ENCODE results near the gene SZRD1. TPM values are rescaled to one million over a fixed set of nuclear protein-coding genes. Genes with fewer than 3 reads are reported as not detected.

The SZRD1 gene
- total RNA-seq, 2 experiments from 2014 or later, result 115 to 120 TPM

DNA sequence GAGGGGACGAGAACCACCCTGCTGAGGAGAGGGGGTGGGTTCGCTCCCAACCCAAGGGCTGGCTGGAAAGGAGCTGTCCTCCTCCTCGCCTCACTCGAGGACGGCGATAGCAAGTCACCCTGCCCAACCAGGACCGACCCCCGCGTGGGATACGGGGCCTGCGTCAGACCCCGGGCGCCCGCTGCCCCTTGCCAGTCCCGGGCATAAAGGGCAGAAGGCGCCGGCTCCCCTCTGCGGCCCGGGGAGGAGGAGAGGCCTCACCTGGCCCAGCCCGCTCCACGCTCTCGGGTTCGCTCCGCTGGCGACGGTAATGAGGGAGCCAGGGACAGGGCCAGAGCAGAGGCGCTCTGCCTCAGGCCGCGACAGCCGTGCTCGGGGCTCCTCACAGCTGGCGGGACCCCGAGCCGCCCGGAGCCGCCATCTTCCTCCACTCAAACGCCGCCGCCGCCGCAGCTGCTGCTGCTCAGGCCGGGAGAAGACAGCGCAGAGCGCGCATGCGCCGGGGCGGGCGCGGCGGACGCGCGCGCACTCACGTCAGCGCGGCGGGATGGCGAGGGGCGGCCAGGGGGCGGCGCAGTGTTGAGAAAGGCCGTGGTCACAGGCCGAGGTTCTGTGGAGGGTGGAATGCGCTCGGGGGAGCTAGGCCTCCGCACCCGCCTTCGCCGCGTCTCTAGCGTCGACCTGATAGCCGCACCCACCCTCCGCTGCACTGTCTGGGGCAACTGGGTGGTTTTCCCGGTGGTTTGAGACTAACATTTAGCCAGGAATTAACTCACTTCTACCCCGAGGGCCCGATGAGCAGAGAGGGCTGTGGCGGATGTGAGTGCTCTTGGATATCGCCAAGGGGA is 14.8 kb upstream of the SZRD1 start, which contains the start of gene FBXO42:
Gene FBXO42 (minus strand): TSS at position 487 of the 848 bp plus-strand sequence. CDS start 37,062 bp downstream, outside the sequence.
- H3K27ac ChIP-seq (ENCODE audit: low read depth in 1 of 2, low read length in 2 of 2), result peak within 1 kb of the TSS; percentile 83 to 89
- Mint-ChIP-seq H3K4me1 (ENCODE audit: low read depth) (peaks cover 34% of the 10 kb centered on the region), H3K27me3 (no peaks in the 10 kb centered on the region), H3K36me3 (ENCODE audit: low read depth) (peaks cover 9% of the 10 kb centered on the region), H3K9me3 (no peaks in the 10 kb centered on the region), H3K27ac (peak within 1 kb of the TSS; percentile 93), H3K4me3 (peak within 1 kb of the TSS; percentile 97)
- DNase-seq (peak; percentile 82 to 98 (median 91)), ATAC-seq (ENCODE audit: poor library complexity) (peak; percentile 90)
- no peaks in the 10 kb centered on the region for H3K36me3 ChIP-seq (ENCODE audit: insufficient read depth, low read length)
- CTCF ChIA-PET, result interaction anchor here (0.6 to 3.8 kb wide), 9 partner anchors 12 to 526 kb away, joined by 3 to 51 read pairs (median 4); partner anchors contain the start of gene NECAP2
- intact Hi-C loops (cut with DNase I, micrococcal nuclease), result loop anchor here (1.0 to 5.0 kb wide), 7 partner anchors 11 to 825 kb away; partner anchors contain the start of genes DNAJC16 (in 1 of the 2), NECAP2 (in 1 of the 2), SPEN (in 1 of the 2) and SZRD1 (in 1 of the 2)
- H3K4me1 ChIP-seq (ENCODE audit: insufficient read depth, low read length), result peaks cover 30% of the 10 kb centered on the region
- no peaks in the 10 kb centered on the region for H3K27me3 ChIP-seq (ENCODE audit: control insufficient read depth in 1 of 2, insufficient read depth in 2 of 2, low read length in 2 of 2)
- TF ChIP-seq, protein P1, sequence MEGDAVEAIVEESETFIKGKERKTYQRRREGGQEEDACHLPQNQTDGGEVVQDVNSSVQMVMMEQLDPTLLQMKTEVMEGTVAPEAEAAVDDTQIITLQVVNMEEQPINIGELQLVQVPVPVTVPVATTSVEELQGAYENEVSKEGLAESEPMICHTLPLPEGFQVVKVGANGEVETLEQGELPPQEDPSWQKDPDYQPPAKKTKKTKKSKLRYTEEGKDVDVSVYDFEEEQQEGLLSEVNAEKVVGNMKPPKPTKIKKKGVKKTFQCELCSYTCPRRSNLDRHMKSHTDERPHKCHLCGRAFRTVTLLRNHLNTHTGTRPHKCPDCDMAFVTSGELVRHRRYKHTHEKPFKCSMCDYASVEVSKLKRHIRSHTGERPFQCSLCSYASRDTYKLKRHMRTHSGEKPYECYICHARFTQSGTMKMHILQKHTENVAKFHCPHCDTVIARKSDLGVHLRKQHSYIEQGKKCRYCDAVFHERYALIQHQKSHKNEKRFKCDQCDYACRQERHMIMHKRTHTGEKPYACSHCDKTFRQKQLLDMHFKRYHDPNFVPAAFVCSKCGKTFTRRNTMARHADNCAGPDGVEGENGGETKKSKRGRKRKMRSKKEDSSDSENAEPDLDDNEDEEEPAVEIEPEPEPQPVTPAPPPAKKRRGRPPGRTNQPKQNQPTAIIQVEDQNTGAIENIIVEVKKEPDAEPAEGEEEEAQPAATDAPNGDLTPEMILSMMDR (IDR thresholded peaks at IDR 0.05), result peak; percentile 52
- POLR2A ChIA-PET, result interaction anchor here (0.6 to 3.0 kb wide), 13 partner anchors 11 to 553 kb away, joined by 3 to 37 read pairs (median 4); partner anchors contain the start of genes NECAP2, SPEN and SZRD1
- H3K4me3 ChIP-seq (ENCODE audit: low read length), result peak within 1 kb of the TSS; percentile 97
- H3K9me3 ChIP-seq (ENCODE audit: control insufficient read depth in 1 of 2, insufficient read depth in 1 of 2, low read length in 2 of 2), result no peaks in the 10 kb centered on the region

DNA sequence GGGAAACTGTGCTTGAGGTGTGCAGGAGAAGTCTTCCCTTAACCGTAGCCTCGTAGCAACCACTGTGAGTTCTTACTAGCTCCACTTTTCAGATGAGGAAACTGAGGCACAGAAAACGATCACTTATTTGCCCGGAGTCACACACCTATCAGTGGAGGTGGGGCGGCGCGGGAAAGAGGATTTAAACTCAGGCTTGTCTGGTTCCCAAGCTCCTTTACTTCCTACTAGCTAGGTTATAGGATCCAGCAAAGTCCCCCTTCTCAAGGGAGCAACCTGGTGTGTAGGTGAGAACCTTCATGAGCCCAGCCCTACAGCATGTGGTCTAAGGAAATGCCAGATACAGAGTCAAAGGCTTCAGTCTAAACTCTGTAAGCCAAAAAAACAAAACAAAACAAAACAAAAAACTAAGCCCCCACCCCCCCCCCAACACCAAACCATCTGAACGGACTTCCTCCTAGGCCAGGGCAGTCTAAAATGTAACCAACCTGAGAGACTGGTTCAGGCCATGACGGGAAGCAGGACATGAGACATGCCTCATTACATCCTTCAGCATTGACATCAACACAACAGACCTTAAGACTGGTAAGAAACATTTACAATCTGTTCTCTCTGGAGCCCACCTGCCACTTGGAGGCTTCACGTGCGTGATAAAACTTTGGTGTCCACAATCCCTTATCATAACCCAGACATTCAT is 14.1 kb upstream of the SZRD1 start:
- Mint-ChIP-seq H3K4me3 (peak overlapping the region; percentile 97), H3K9me3 (no peaks in the 10 kb centered on the region), H3K27me3 (no peaks in the 10 kb centered on the region), H3K36me3 (ENCODE audit: low read depth) (peaks cover 9% of the 10 kb centered on the region), H3K4me1 (ENCODE audit: low read depth) (peaks cover 32% of the 10 kb centered on the region), H3K27ac (peak overlapping the region; percentile 93)
- DNase-seq, result peak in 3 of 14 experiments; percentile 25 to 42 (median 35)
- TF ChIP-seq, protein P1 (IDR thresholded peaks at IDR 0.05), result no peak
- Histone ChIP-seq H3K27me3 (ENCODE audit: control insufficient read depth in 1 of 2, insufficient read depth in 2 of 2, low read length in 2 of 2) (no peaks in the 10 kb centered on the region), H3K9me3 (ENCODE audit: control insufficient read depth in 1 of 2, insufficient read depth in 1 of 2, low read length in 2 of 2) (no peaks in the 10 kb centered on the region), H3K4me1 (ENCODE audit: insufficient read depth, low read length) (peaks cover 25% of the 10 kb centered on the region), H3K4me3 (ENCODE audit: low read length) (peak overlapping the region; percentile 97), H3K27ac (ENCODE audit: low read depth in 1 of 2, low read length in 2 of 2) (peak overlapping the region; percentile 83 to 89), H3K36me3 (ENCODE audit: insufficient read depth, low read length) (no peaks in the 10 kb centered on the region)
- no peak for ATAC-seq (ENCODE audit: poor library complexity)
- intact Hi-C loops (cut with DNase I, micrococcal nuclease), result loop anchor here (1.0 to 5.0 kb wide), 8 partner anchors 10 to 826 kb away; partner anchors contain the start of genes DNAJC16 (in 1 of the 2), NECAP2 (in 1 of the 2), SPEN (in 1 of the 2) and SZRD1 (in 1 of the 2)
- ChIA-PET POLR2A (interaction anchor here (0.6 to 3.0 kb wide), 11 partner anchors 10 to 552 kb away, joined by 3 to 37 read pairs (median 4); partner anchors contain the start of genes NECAP2, SPEN and SZRD1), CTCF (interaction anchor here (0.6 to 3.8 kb wide), 9 partner anchors 11 to 527 kb away, joined by 3 to 51 read pairs (median 4); partner anchors contain the start of gene NECAP2)

DNA sequence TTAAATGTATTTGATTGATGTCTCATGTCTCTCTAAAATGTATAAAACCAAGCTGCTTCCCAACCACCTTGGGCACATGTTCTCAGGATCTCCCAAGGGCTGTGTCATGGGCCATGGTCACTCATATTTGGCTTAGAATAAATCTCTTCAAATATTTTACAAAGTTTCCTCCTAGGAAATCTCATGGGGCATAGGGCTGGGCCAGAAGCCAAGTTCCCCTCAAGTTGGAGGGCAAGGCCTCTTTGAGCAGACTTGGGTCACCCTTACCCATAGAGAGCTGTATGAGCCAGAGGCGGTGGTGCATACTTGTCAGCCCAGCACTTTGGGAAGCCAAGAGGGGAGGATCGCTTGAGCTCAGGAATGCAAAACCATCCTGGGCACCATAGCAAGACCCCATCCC is 12.4 kb upstream of the SZRD1 start:
- CTCF ChIA-PET, result interaction anchor here (3.8 kb wide), 1 partner anchor 10 kb away, joined by 51 read pairs; no protein-coding TSS in a partner anchor
- no peaks in the 10 kb centered on the region for H3K27me3 ChIP-seq (ENCODE audit: control insufficient read depth in 1 of 2, insufficient read depth in 2 of 2, low read length in 2 of 2)
- Mint-ChIP-seq H3K4me3 (peak overlapping the region; percentile 58), H3K9me3 (no peaks in the 10 kb centered on the region), H3K27me3 (no peaks in the 10 kb centered on the region), H3K27ac (no peak overlapping the region), H3K4me1 (ENCODE audit: low read depth) (peaks cover 29% of the 10 kb centered on the region), H3K36me3 (ENCODE audit: low read depth) (peaks cover 9% of the 10 kb centered on the region)
- no peaks in the 10 kb centered on the region for H3K36me3 ChIP-seq (ENCODE audit: insufficient read depth, low read length)
- no peak overlapping the region for H3K4me3 ChIP-seq (ENCODE audit: low read length)
- TF ChIP-seq, protein P1 (IDR thresholded peaks at IDR 0.05), result no peak
- POLR2A ChIA-PET, result interaction anchor here (2.0 kb wide), 1 partner anchor 13 kb away, joined by 6 read pairs; the partner anchor contains the start of gene SZRD1
- ATAC-seq (ENCODE audit: poor library complexity), result no peak
- DNase-seq, result no peak
- intact Hi-C loops (cut with DNase I, micrococcal nuclease), result loop anchor here in 1 of 2 experiments (5.0 kb wide), 5 partner anchors 88 to 827 kb away; partner anchors contain the start of genes DNAJC16, NECAP2 and SPEN
- no peak overlapping the region for H3K27ac ChIP-seq (ENCODE audit: low read depth in 1 of 2, low read length in 2 of 2)
- no peaks in the 10 kb centered on the region for H3K9me3 ChIP-seq (ENCODE audit: control insufficient read depth in 1 of 2, insufficient read depth in 1 of 2, low read length in 2 of 2)
- H3K4me1 ChIP-seq (ENCODE audit: insufficient read depth, low read length), result peaks cover 19% of the 10 kb centered on the region
